ENCODE measurements around the gene CARM1. TPM values are rescaled to one million over a fixed set of nuclear protein-coding genes. Genes with fewer than 3 reads are reported as not detected.
"Not testable (repeated sequence)": the region's sequence is repeated elsewhere in the genome, so short reads cannot be mapped to it uniquely, and the experiment has no call there.

CARM1 gene
- total RNA-seq, 2 donors from 2014 or later: 18.5 to 21.2 TPM

- ATAC-seq (ENCODE audit: insufficient number of reproducible peaks, low FRiP score, low read depth): peak; percentile 88
- TF ChIP-seq, protein P1, sequence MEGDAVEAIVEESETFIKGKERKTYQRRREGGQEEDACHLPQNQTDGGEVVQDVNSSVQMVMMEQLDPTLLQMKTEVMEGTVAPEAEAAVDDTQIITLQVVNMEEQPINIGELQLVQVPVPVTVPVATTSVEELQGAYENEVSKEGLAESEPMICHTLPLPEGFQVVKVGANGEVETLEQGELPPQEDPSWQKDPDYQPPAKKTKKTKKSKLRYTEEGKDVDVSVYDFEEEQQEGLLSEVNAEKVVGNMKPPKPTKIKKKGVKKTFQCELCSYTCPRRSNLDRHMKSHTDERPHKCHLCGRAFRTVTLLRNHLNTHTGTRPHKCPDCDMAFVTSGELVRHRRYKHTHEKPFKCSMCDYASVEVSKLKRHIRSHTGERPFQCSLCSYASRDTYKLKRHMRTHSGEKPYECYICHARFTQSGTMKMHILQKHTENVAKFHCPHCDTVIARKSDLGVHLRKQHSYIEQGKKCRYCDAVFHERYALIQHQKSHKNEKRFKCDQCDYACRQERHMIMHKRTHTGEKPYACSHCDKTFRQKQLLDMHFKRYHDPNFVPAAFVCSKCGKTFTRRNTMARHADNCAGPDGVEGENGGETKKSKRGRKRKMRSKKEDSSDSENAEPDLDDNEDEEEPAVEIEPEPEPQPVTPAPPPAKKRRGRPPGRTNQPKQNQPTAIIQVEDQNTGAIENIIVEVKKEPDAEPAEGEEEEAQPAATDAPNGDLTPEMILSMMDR (IDR thresholded peaks at IDR 0.05): no peak
- H3K27ac ChIP-seq: peak within 1 kb of the TSS; percentile 74 to 83
- no peaks in the 10 kb centered on the region for H3K27me3 ChIP-seq (replicated peaks; ENCODE audit: insufficient read depth)
- DNase-seq (ENCODE audit: low spot score): peak; percentile 91
- H3K4me1 ChIP-seq (ENCODE audit: control insufficient read depth in 1 of 2, low read depth in 2 of 2): peaks cover 15 to 32% of the 10 kb centered on the region in 2 donors
- peaks cover 10% of the 10 kb centered on the region for H3K36me3 ChIP-seq
- peak within 1 kb of the TSS; percentile 95 for H3K4me3 ChIP-seq
- H3K9me3 ChIP-seq: no peaks in the 10 kb centered on the region
These were observed 57.4 kb downstream of the CARM1 start, which contains the start of the genes TIMM29 and YIPF2 for GRCh38 chr19:10928563-10929401. TSS of gene TIMM29 (plus strand) at chr19:10928811. CDS start at chr19:10928823, 12 bp downstream. TSS of gene YIPF2 (minus strand) at chr19:10928639. CDS start at chr19:10928410, 229 bp downstream.

DNA sequence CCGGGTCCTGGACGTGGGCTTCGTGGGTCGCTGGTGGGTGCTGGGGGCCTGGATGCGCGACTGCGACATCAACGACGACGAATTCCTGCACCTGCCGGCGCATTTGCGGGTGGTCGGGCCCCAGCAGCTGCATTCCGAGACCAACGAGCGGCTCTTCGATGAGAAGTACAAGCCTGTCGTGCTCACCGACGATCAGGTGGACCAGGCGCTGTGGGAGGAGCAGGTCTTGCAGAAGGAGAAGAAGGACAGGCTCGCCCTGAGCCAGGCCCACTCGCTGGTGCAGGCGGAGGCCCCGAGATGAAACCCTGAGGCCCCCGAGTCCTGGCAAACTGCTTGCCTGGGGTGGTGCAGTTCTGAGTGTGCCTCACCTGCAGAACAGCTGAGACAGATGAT lies 58.0 kb downstream of the CARM1 start:
- Histone ChIP-seq H3K36me3 (peaks cover 10% of the 10 kb centered on the region), H3K4me3 (peak overlapping the region; percentile 95), H3K4me1 (ENCODE audit: control insufficient read depth in 1 of 2, low read depth in 2 of 2) (peaks cover 15 to 32% of the 10 kb centered on the region in 2 donors), H3K27me3 (replicated peaks; ENCODE audit: insufficient read depth) (no peaks in the 10 kb centered on the region), H3K27ac (peak overlapping the region in 1 of 2 donors; percentile 83), H3K9me3 (no peaks in the 10 kb centered on the region)
- DNase-seq (ENCODE audit: low spot score) (no peak), ATAC-seq (ENCODE audit: insufficient number of reproducible peaks, low FRiP score, low read depth) (no peak)
- TF ChIP-seq, protein P1 (IDR thresholded peaks at IDR 0.05): no peak

DNA sequence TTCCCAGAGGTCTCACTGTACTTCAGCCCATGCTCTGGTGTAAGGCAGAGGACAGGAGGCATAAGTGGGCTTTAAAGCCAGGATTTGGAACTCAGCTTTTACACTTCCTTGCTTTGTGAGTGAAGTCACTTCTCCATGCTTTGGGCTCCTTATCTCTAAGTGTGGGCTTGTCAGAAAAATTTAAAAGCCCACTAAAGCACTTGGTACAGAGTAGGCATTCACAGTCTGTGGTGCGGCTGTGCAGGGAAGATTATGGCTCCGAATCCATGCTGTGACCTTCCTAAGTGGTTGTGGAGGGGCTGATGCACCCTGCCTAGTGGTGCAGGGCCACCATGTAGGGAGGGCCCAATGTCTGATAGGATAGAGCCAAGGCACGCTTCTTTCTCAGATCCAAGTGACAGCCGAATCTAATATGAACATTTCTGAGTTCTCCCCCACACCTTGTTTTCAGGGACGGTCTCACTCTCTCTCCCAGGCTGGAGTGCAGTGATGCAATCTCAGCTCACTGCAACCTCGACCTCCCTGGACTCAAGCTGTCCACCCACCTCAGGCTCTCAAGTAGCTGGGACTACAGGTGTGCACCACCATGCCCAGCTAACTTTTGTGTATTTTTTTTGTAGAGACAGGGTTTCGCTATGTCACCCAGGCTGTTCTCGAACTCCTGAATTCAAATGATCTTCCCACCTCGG lies 64.2 kb downstream of the CARM1 start:
- no peak overlapping the region for H3K27ac ChIP-seq
- no peak for ATAC-seq (ENCODE audit: insufficient number of reproducible peaks, low FRiP score, low read depth)
- peaks cover 3% of the 10 kb centered on the region for H3K36me3 ChIP-seq
- TF ChIP-seq, protein P1 (IDR thresholded peaks at IDR 0.05): no peak
- H3K4me1 ChIP-seq (ENCODE audit: control insufficient read depth in 1 of 2, low read depth in 2 of 2): peaks cover 0 to 7% of the 10 kb centered on the region in 2 donors
- no peak overlapping the region for H3K4me3 ChIP-seq
- no peaks in the 10 kb centered on the region for H3K9me3 ChIP-seq
- DNase-seq (ENCODE audit: low spot score): no peak
- no peaks in the 10 kb centered on the region for H3K27me3 ChIP-seq (replicated peaks; ENCODE audit: insufficient read depth)

GRCh38 chr19:10936661-10937084 lies 65.3 kb downstream of the CARM1 start:
- Histone ChIP-seq H3K4me1 (ENCODE audit: control insufficient read depth in 1 of 2, low read depth in 2 of 2) (peaks cover 0 to 3% of the 10 kb centered on the region in 2 donors), H3K27ac (peak overlapping the region in 1 of 2 donors; percentile 45), H3K36me3 (peaks cover 3% of the 10 kb centered on the region), H3K4me3 (peak overlapping the region; percentile 58), H3K9me3 (no peaks in the 10 kb centered on the region), H3K27me3 (replicated peaks; ENCODE audit: insufficient read depth) (no peaks in the 10 kb centered on the region)
- DNase-seq (ENCODE audit: low spot score): no peak
- TF ChIP-seq, protein P1 (IDR thresholded peaks at IDR 0.05): peak; percentile 48
- ATAC-seq (ENCODE audit: insufficient number of reproducible peaks, low FRiP score, low read depth): peak; percentile 56

DNA sequence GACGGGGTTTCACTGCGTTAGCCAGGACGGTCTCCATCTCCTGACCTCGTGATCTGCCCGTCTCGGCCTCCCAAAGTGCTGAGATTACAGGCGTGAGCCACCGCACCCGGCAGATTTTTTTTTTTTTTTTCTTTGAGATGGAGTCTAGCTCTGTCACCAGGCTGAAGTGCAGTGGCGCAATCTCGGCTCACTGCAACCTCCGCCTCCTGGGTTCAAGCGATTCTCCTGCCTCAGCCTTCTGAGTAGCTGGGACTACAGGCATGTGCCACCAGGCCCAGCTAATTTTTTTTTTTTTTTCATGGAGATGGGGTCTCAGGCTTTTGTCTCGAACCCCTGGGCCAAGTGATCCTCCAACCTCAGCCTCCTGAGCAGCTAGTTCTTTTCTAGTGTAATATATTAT lies 70.3 kb downstream of the CARM1 start:
- ATAC-seq (ENCODE audit: insufficient number of reproducible peaks, low FRiP score, low read depth): not testable (repeated sequence)

GRCh38 chr19:10943412-10943811 lies 72.1 kb downstream of the CARM1 start:
- H3K4me3 ChIP-seq; H3K36me3 ChIP-seq; H3K4me1 ChIP-seq (ENCODE audit: control insufficient read depth in 1 of 2, low read depth in 2 of 2); H3K9me3 ChIP-seq; DNase-seq (ENCODE audit: low spot score); ATAC-seq (ENCODE audit: insufficient number of reproducible peaks, low FRiP score, low read depth); H3K27ac ChIP-seq; H3K27me3 ChIP-seq (replicated peaks; ENCODE audit: insufficient read depth): not testable (repeated sequence)

More for the DNA sequence above, 70.3 kb downstream of the CARM1 start:
- not testable (repeated sequence) for H3K27ac ChIP-seq; H3K36me3 ChIP-seq; H3K4me3 ChIP-seq; H3K4me1 ChIP-seq (ENCODE audit: control insufficient read depth in 1 of 2, low read depth in 2 of 2); H3K9me3 ChIP-seq; H3K27me3 ChIP-seq (replicated peaks; ENCODE audit: insufficient read depth); DNase-seq (ENCODE audit: low spot score)

All from thoracic aorta (tissue), 2 donors.